OCI-LY7 (cell line): ENCODE measurements around the gene C16orf82. TPM values are rescaled to one million over a fixed set of nuclear protein-coding genes. Genes with fewer than 3 reads are reported as not detected.
"Not testable (repeated sequence)": the region's sequence is repeated elsewhere in the genome, so short reads cannot be mapped to it uniquely, and the experiment has no call there.

Source experiments
- BruUV-seq: library from RNA; stranded (reverse); fragments of 400-500 nt; replicated peaks from 2 replicates; lab custom pipeline; 2021; lab: Mats Ljungman, UMichigan
- CTCF ChIA-PET: fragments of 300-600 bp; sonication (Branson Sonifier 250); formaldehyde crosslinking; loops from one replicate; lab custom pipeline; 2022; ENCODE audit warnings: antibody characterized with exemption; ENCODE audit not compliant: unreplicated experiment; lab: Charles Lee
- POLR2A ChIA-PET: fragments of 300-600 bp; sonication (Branson Sonifier 250); formaldehyde crosslinking; loops from one replicate; lab custom pipeline; 2022; ENCODE audit warnings: antibody characterized with exemption; lab: Charles Lee
- DNase-seq: peaks from one replicate; pipeline ENCODE4 v3.0.0-alpha.2; 2015; ENCODE audit warnings: low spot score
- H2AFZ ChIP-seq: fragments of 200-600 bp; sonication (generic), shearing (Covaris generic); 2 replicates; pipeline ENCODE4 v1.6.1; 2014; ENCODE audit warnings: mild to moderate bottlenecking, antibody characterized with exemption, low read length, moderate library complexity
- H3K27ac ChIP-seq: fragments of 200-600 bp; sonication (generic); 2 replicates; pipeline ENCODE4 v1.5.1; 2014; ENCODE audit warnings: mixed run types, low read depth, mild to moderate bottlenecking, moderate library complexity, low read length, inconsistent platforms; ENCODE audit not compliant: poor library complexity, severe bottlenecking
- H3K36me3 ChIP-seq: fragments of 200-600 bp; sonication (generic); 2 replicates; pipeline ENCODE4 v1.6.1; 2014; ENCODE audit warnings: mild to moderate bottlenecking, antibody characterized with exemption, low read length, moderate library complexity, mixed read lengths; ENCODE audit not compliant: insufficient read depth
- H3K4me1 ChIP-seq: fragments of 200-600 bp; sonication (generic); 2 replicates; pipeline ENCODE4 v1.5.1; 2014; ENCODE audit warnings: mild to moderate bottlenecking, low read length; ENCODE audit not compliant: insufficient read depth, poor library complexity, severe bottlenecking
- H3K4me2 ChIP-seq: fragments of 200-600 bp; sonication (generic); 2 replicates; pipeline ENCODE4 v1.6.1; 2014; ENCODE audit warnings: mild to moderate bottlenecking, low read length
- H3K4me3 ChIP-seq: fragments of 200-600 bp; sonication (generic); 2 replicates; pipeline ENCODE4 v1.5.1; 2014; ENCODE audit warnings: mild to moderate bottlenecking, low read depth, low read length; ENCODE audit not compliant: poor library complexity, severe bottlenecking
- H3K79me2 ChIP-seq: fragments of 200-600 bp; sonication (generic); 2 replicates; pipeline ENCODE4 v1.6.1; 2016; ENCODE audit warnings: low read depth, mild to moderate bottlenecking, low read length, moderate library complexity, mixed read lengths; ENCODE audit not compliant: insufficient read depth
- H3K9me2 ChIP-seq: fragments of 200-600 bp; sonication (generic); 2 replicates; pipeline ENCODE4 v1.6.1; 2016; ENCODE audit warnings: mild to moderate bottlenecking, low read length, mixed read lengths; ENCODE audit not compliant: insufficient read depth
- H3K9me3 ChIP-seq: fragments of 200-600 bp; sonication (generic); 2 replicates; pipeline ENCODE4 v1.6.1; 2014; ENCODE audit warnings: mild to moderate bottlenecking, mixed run types, low read length, mixed read lengths
- H4K20me1 ChIP-seq: fragments of 200-600 bp; sonication (generic); 2 replicates; pipeline ENCODE4 v1.6.1; 2014; ENCODE audit warnings: mild to moderate bottlenecking, antibody characterized with exemption, low read length, moderate library complexity, mixed read lengths; ENCODE audit not compliant: insufficient read depth
- CTCF ChIP-seq: fragments of 200-600 bp; sonication (generic); conservative IDR thresholded peaks from 2 replicates; pipeline ENCODE4 v1.5.1; 2014; ENCODE audit warnings: mild to moderate bottlenecking, antibody characterized with exemption, low read length, moderate library complexity, mixed read lengths
- EZH2phosphoT487 ChIP-seq: fragments of 200-600 bp; sonication (generic); IDR thresholded peaks from 2 replicates; pipeline ENCODE4 v1.6.1; 2018; ENCODE audit warnings: low read depth, borderline replicate concordance, mild to moderate bottlenecking, mixed run types, antibody characterized with exemption, low read length, moderate library complexity, mixed read lengths
- intact Hi-C: fragments of 100-400 bp; cut with micrococcal nuclease; formaldehyde crosslinking; loops from one replicate; pipeline ENCODE4 v1.10.0; 2022; ENCODE audit not compliant: unreplicated experiment
- total RNA-seq, 2 experiments: library from RNA; depleted of rRNA in 1 of 2; stranded (reverse); fragments of >200 nt in 1 of 2; shearing (Covaris generic) in 1 of 2; gene quantifications; 2 replicates each; pipeline ENCODE4 v1.2.3, GENCODE V29; 2014 to 2022

Gene C16orf82
- total RNA-seq, 2 experiments from 2014 or later: not detected

GRCh38 chr16:27083861-27084261 is 17.1 kb downstream of the C16orf82 start:
- H3K9me2 ChIP-seq: no peaks in the 10 kb centered on the region
- intact Hi-C loops: no loop called here
- no TSS peak for BruUV-seq
- H3K27ac ChIP-seq: no peak overlapping the region
- H3K36me3 ChIP-seq: no peaks in the 10 kb centered on the region
- H4K20me1 ChIP-seq: no peaks in the 10 kb centered on the region
- TF ChIP-seq EZH2phosphoT487 (no peak), CTCF (no peak)
- no peak overlapping the region for H2AFZ ChIP-seq
- H3K79me2 ChIP-seq: no peaks in the 10 kb centered on the region
- no peak overlapping the region for H3K4me3 ChIP-seq
- peak; percentile 10 for DNase-seq
- H3K9me3 ChIP-seq: no peaks in the 10 kb centered on the region
- no peaks in the 10 kb centered on the region for H3K4me1 ChIP-seq
- ChIA-PET CTCF (interaction anchor here (0.6 kb wide), 1 partner anchor 28 kb away, joined by 11 read pairs; no protein-coding TSS in a partner anchor), POLR2A (no interaction called here)
- no peak overlapping the region for H3K4me2 ChIP-seq

- H2AFZ ChIP-seq: no peak overlapping the region
- no peak overlapping the region for H3K4me2 ChIP-seq
- no TSS peak for BruUV-seq
- no peak for DNase-seq
- no peak overlapping the region for H3K4me3 ChIP-seq
- H3K36me3 ChIP-seq: no peaks in the 10 kb centered on the region
- no peaks in the 10 kb centered on the region for H4K20me1 ChIP-seq
- no peak for TF ChIP-seq EZH2phosphoT487
- TF ChIP-seq CTCF: no peak
- ChIA-PET POLR2A (no interaction called here), CTCF (no interaction called here)
- H3K4me1 ChIP-seq: no peaks in the 10 kb centered on the region
- intact Hi-C loops: no loop called here
- H3K9me3 ChIP-seq: no peaks in the 10 kb centered on the region
- H3K9me2 ChIP-seq: no peaks in the 10 kb centered on the region
- H3K27ac ChIP-seq: no peak overlapping the region
- H3K79me2 ChIP-seq: no peaks in the 10 kb centered on the region
These were observed 17.7 kb downstream of the C16orf82 start for GRCh38 chr16:27084307-27085028.

- H3K36me3 ChIP-seq: no peaks in the 10 kb centered on the region
- intact Hi-C loops: no loop called here
- ChIA-PET POLR2A (no interaction called here), CTCF (no interaction called here)
- no TSS peak for BruUV-seq
- no peak overlapping the region for H2AFZ ChIP-seq
- TF ChIP-seq EZH2phosphoT487 (no peak), CTCF (0 out of 2 replicates have a peak, but pooled peaks have one; percentile 21)
- no peaks in the 10 kb centered on the region for H3K4me1 ChIP-seq
- no peak overlapping the region for H3K4me3 ChIP-seq
- no peaks in the 10 kb centered on the region for H3K79me2 ChIP-seq
- no peak overlapping the region for H3K4me2 ChIP-seq
- no peaks in the 10 kb centered on the region for H4K20me1 ChIP-seq
- no peaks in the 10 kb centered on the region for H3K9me2 ChIP-seq
- no peak overlapping the region for H3K27ac ChIP-seq
- no peaks in the 10 kb centered on the region for H3K9me3 ChIP-seq
- DNase-seq: no peak
These were observed 18.5 kb downstream of the C16orf82 start for GRCh38 chr16:27085182-27085581.

- H2AFZ ChIP-seq, H3K27ac ChIP-seq, H3K36me3 ChIP-seq, H4K20me1 ChIP-seq, BruUV-seq, H3K4me1 ChIP-seq, H3K79me2 ChIP-seq, CTCF ChIA-PET, H3K9me3 ChIP-seq, H3K4me3 ChIP-seq, DNase-seq, H3K4me2 ChIP-seq, H3K9me2 ChIP-seq, intact Hi-C loops: not testable (repeated sequence)
- POLR2A ChIA-PET: interaction anchor here (0.7 kb wide), 1 partner anchor 18 kb away, joined by 3 read pairs; no protein-coding TSS in a partner anchor
These were observed 19.3 kb downstream of the C16orf82 start for GRCh38 chr16:27086031-27086430.
